Activated CD8-positive, alpha-beta memory T cell treated with anti-CD3 and anti-CD28 coated beads, Interleukin-2, amount 50 U/mL, for 48 hours (primary cell): ENCODE measurements around the gene SYPL2.

Source experiments
- DNase-seq: peaks from one replicate; pipeline ENCODE4 v3.0.0-alpha.2; 2020

SYPL2 gene

GRCh38 chr1:109493805-109494539 lies 27.6 kb downstream of the SYPL2 start, which contains the start of gene CYB561D1:
TSS of gene CYB561D1 (plus strand) at chr1:109494094. CDS start at chr1:109494140, 46 bp downstream.
- peak; percentile 96 for DNase-seq

GRCh38 chr1:109495738-109496137 lies 29.4 kb downstream of the SYPL2 start:
- peak; percentile 47 for DNase-seq

- peak; percentile 44 for DNase-seq
These were observed 31.3 kb downstream of the SYPL2 start for GRCh38 chr1:109497449-109498160.

- DNase-seq = peak; percentile 62
These were observed 31.9 kb downstream of the SYPL2 start for GRCh38 chr1:109498161-109498801.

GRCh38 chr1:109499081-109499480 lies 32.7 kb downstream of the SYPL2 start:
- DNase-seq = peak; percentile 43

GRCh38 chr1:109499661-109500536 lies 33.6 kb downstream of the SYPL2 start:
- DNase-seq = peak; percentile 74

- DNase-seq = no peak
These were observed 34.6 kb downstream of the SYPL2 start for GRCh38 chr1:109500941-109501381.

GRCh38 chr1:109501644-109502363 lies 35.5 kb downstream of the SYPL2 start:
- DNase-seq = no peak

- DNase-seq = no peak
These were observed 36.1 kb downstream of the SYPL2 start for GRCh38 chr1:109502364-109502851.

GRCh38 chr1:109503935-109504334 lies 37.6 kb downstream of the SYPL2 start:
- DNase-seq = peak; percentile 38

GRCh38 chr1:109504974-109505373 lies 38.6 kb downstream of the SYPL2 start:
- DNase-seq = no peak

GRCh38 chr1:109508001-109508872 lies 41.9 kb downstream of the SYPL2 start:
- peak; percentile 50 for DNase-seq

GRCh38 chr1:109508873-109509175 lies 42.5 kb downstream of the SYPL2 start:
- DNase-seq = no peak

GRCh38 chr1:109509176-109510134 lies 43.1 kb downstream of the SYPL2 start, which contains the start of gene AMIGO1:
TSS of gene AMIGO1 (minus strand) at chr1:109509727. CDS start at chr1:109508912, 815 bp downstream.
- peak; percentile 83 for DNase-seq

GRCh38 chr1:109513110-109513710 lies 46.9 kb downstream of the SYPL2 start:
- DNase-seq = no peak

- DNase-seq = no peak
These were observed 48.5 kb downstream of the SYPL2 start for GRCh38 chr1:109514846-109515245.

GRCh38 chr1:109516872-109517271 lies 50.5 kb downstream of the SYPL2 start:
- DNase-seq = no peak

GRCh38 chr1:109517337-109517736 lies 51.0 kb downstream of the SYPL2 start:
- no peak for DNase-seq
